22Rv1 (cell line): Measurements from ENCODE around the gene LRGUK.

Source experiments
- CTCF ChIP-seq: fragments of 450-650 bp; IDR thresholded peaks from 2 replicates; pipeline ENCODE4 v1.5.1; 2017; ENCODE audit warnings: mild to moderate bottlenecking
- ZFX ChIP-seq: fragments of 450-650 bp; IDR thresholded peaks from 2 replicates; pipeline ENCODE4 v1.6.1; 2017; ENCODE audit warnings: antibody characterized with exemption, borderline replicate concordance

- TF ChIP-seq CTCF (no peak), ZFX (no peak)
Observed at GRCh38 chr7:134195252-134195651, 68.1 kb downstream of the LRGUK start.
